K562 (cell line): ENCODE measurements around the gene KIAA0040.
A peak's percentile ranks its signal among the peaks of the same experiment; 100 is the strongest.

Experiments used
- ATF2 ChIP-seq: sonication (generic); formaldehyde crosslinking; IDR thresholded peaks from 2 replicates; pipeline ENCODE4 v1.8.1; 2022; ENCODE audit warnings: missing genetic modification reagents
- CTCF ChIP-seq, 3 experiments: IDR thresholded peaks in 2 of 3; conservative IDR thresholded peaks in 1 of 3; 2 replicates each; pipeline ENCODE4 v1.5.1; 2011 to 2012; ENCODE audit warnings: low read length in 3 of 3, mild to moderate bottlenecking in 3 of 3, control low read depth in 2 of 3, improper control_type of control experiment in 1 of 3, inconsistent platforms in 1 of 3, low read depth in 1 of 3, mixed read lengths in 1 of 3, moderate library complexity in 1 of 3; ENCODE audit not compliant: insufficient read depth in 2 of 3
- ELF1 ChIP-seq: fragments of 200-800 bp; sonication (Bioruptor generic); IDR thresholded peaks from 2 replicates; pipeline ENCODE4 v1.6.1; 2016; ENCODE audit warnings: missing genetic modification characterization, missing compliant biosample characterization
- ELF2 ChIP-seq: fragments of 250-450 bp; sonication (Bioruptor Pico); IDR thresholded peaks from 2 replicates; pipeline ENCODE4 v1.5.0; 2021; ENCODE audit warnings: mild to moderate bottlenecking
- ESRRA ChIP-seq: fragments of 450-650 bp; IDR thresholded peaks from 2 replicates; pipeline ENCODE4 v1.6.1; 2014; ENCODE audit warnings: low read depth, mild to moderate bottlenecking, moderate library complexity, borderline replicate concordance
- MLX ChIP-seq, 2 experiments: fragments of 450-650 bp in 1 of 2; sonication (generic) in 1 of 2; formaldehyde crosslinking; conservative IDR thresholded peaks; 2 replicates each; pipeline versions ENCODE4 v1.4.0 to v1.8.1; 2020 to 2022; ENCODE audit warnings: mild to moderate bottlenecking in 1 of 2, missing genetic modification reagents in 1 of 2
- MTA1 ChIP-seq: fragments of 450-650 bp; IDR thresholded peaks from 2 replicates; pipeline ENCODE4 v1.6.1; 2017; ENCODE audit warnings: borderline replicate concordance
- NR0B1 ChIP-seq: fragments of 450-650 bp; IDR thresholded peaks from one replicate; pipeline ENCODE4 v1.6.1; 2018; ENCODE audit warnings: mild to moderate bottlenecking, moderate library complexity; ENCODE audit not compliant: partially characterized antibody
- PKNOX1 ChIP-seq: fragments of 450-650 bp; IDR thresholded peaks from 2 replicates; pipeline ENCODE4 v1.6.1; 2016
- POLR3G ChIP-seq: IDR thresholded peaks from 2 replicates; pipeline ENCODE4 v1.6.1; 2011; ENCODE audit not compliant: insufficient read length, insufficient replicate concordance; ENCODE audit errors: extremely low read depth
- RAD21 ChIP-seq, 2 experiments: fragments of 250-450 bp in 1 of 2; fragments of 450-650 bp in 1 of 2; sonication (Bioruptor Pico) in 1 of 2; formaldehyde crosslinking in 1 of 2; IDR thresholded peaks in 1 of 2; conservative IDR thresholded peaks in 1 of 2; 2 replicates each; pipeline versions ENCODE4 v1.4.0 to v1.8.0; 2020 to 2022; ENCODE audit warnings: mild to moderate bottlenecking in 2 of 2, moderate library complexity in 1 of 2
- SIRT6 ChIP-seq: IDR thresholded peaks from one replicate; pipeline ENCODE4 v1.6.1; 2012; ENCODE audit warnings: low read depth, mild to moderate bottlenecking, control low read depth, inconsistent platforms, low read length, moderate library complexity
- SNAPC5 ChIP-seq: fragments of 250-450 bp; sonication (Bioruptor Pico); IDR thresholded peaks from 2 replicates; pipeline ENCODE4 v1.8.0; 2021; ENCODE audit warnings: moderate library complexity, mild to moderate bottlenecking, inconsistent platforms
- USF2 ChIP-seq: sonication (generic); formaldehyde crosslinking; IDR thresholded peaks from 2 replicates; pipeline ENCODE4 v1.5.0; 2020; ENCODE audit warnings: missing genetic modification reagents

GRCh38 chr1:175221557-175222175 lies 29.1 kb upstream of the KIAA0040 start:
- TF ChIP-seq MLX (CRISPR knock-in tag; conservative IDR thresholded peaks at IDR 0.05) (no peak), NR0B1 (no peak), ESRRA (no peak), SNAPC5 (CRISPR knock-in tag) (no peak), PKNOX1 (no peak), SIRT6 (no peak), ATF2 (CRISPR knock-in tag) (no peak), POLR3G (no peak), USF2 (CRISPR knock-in tag) (no peak), ELF2 (CRISPR knock-in tag) (no peak), CTCF (IDR thresholded peaks at IDR 0.05 in 2 of 3, conservative IDR thresholded peaks at IDR 0.05 in 1 of 3; ENCODE audit: insufficient read depth in 2 of 3, low read depth in 1 of 3, low read length in 3 of 3) (peak; percentile 47 to 84 (median 49); a peak in 5 of 6 replicates), RAD21 (CRISPR knock-in tag; conservative IDR thresholded peaks at IDR 0.05 in 1 of 2, IDR thresholded peaks at IDR 0.05 in 1 of 2) (peak; percentile 73 to 78), MTA1 (no peak), ELF1 (tag) (no peak)
